GM12874 (cell line): ENCODE data around the gene CACNA1C.

Source experiments
- TF ChIP-seq, protein P1 (sequence below): IDR thresholded peaks from 2 replicates; pipeline ENCODE4 v1.5.1; 2011; ENCODE audit warnings: low read depth, mild to moderate bottlenecking, control low read depth, low read length, moderate library complexity; ENCODE audit not compliant: insufficient read depth

Gene CACNA1C

GRCh38 chr12:2373307-2373706 lies 320.5 kb downstream of the CACNA1C start:
- TF ChIP-seq, protein P1, sequence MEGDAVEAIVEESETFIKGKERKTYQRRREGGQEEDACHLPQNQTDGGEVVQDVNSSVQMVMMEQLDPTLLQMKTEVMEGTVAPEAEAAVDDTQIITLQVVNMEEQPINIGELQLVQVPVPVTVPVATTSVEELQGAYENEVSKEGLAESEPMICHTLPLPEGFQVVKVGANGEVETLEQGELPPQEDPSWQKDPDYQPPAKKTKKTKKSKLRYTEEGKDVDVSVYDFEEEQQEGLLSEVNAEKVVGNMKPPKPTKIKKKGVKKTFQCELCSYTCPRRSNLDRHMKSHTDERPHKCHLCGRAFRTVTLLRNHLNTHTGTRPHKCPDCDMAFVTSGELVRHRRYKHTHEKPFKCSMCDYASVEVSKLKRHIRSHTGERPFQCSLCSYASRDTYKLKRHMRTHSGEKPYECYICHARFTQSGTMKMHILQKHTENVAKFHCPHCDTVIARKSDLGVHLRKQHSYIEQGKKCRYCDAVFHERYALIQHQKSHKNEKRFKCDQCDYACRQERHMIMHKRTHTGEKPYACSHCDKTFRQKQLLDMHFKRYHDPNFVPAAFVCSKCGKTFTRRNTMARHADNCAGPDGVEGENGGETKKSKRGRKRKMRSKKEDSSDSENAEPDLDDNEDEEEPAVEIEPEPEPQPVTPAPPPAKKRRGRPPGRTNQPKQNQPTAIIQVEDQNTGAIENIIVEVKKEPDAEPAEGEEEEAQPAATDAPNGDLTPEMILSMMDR: no peak

DNA sequence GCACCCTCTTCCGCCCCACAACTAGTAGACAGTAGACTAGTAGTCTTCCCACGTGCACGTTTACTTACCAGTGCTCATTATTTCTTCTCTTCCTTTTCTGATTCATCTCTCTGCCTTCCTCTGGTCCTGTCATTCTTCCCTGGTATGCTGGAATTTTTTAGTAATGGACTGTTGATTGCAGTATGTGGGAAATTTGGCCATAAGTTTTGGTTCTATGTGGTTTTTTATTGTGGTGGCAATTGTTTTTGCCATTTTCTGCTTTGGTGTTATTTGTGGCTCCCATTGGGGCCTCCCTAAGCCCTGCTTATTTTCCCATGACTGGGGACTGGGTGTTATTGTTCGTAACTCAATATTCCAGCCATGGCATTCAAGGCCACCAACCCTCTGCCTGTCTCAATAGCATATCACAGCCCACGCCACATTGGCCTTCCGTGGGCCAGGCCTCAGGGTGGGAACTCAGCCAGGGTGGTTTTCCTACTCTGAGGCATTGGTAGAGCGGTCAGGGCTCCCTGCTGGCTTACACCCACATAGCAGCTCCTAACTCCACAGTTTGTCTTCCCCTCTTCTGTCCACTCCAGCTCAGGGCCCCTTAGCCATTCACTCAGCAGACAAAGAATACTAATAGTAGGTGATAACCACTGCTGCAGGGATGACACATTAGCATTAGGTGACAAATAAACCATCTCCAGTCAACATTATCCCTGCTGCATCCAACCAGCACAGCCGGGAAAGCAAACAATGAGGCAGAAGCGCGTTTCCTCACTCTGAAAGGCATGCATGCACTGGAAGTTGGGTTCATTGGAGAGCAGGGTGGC lies 321.5 kb downstream of the CACNA1C start:
- TF ChIP-seq, protein P1: no peak

GRCh38 chr12:2375871-2376270 lies 323.1 kb downstream of the CACNA1C start:
- TF ChIP-seq, protein P1: no peak

GRCh38 chr12:2376908-2377657 lies 324.3 kb downstream of the CACNA1C start:
- TF ChIP-seq, protein P1: no peak

- TF ChIP-seq, protein P1: no peak
Observed at GRCh38 chr12:2378835-2379330, 326.1 kb downstream of the CACNA1C start.

DNA sequence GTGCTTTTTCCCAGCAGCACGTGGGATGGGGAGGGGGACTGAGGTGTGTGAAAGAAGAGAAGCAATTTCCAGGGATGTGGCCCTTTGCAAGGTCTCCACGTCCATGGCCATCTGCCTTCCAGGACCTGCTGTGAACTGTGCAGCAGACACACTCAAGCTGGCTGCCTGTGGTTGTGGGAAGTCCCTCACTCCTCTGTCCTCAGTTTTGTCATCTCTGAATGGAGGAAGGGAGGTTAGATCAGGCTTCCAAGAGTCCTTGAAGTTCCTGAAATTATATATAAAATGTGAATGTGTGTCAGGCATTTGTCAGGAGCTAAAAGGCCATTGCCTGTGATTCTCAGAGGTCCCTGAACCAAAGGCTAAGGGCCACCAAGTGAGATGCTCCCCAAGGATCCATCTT lies 328.2 kb downstream of the CACNA1C start:
- TF ChIP-seq, protein P1: no peak

DNA sequence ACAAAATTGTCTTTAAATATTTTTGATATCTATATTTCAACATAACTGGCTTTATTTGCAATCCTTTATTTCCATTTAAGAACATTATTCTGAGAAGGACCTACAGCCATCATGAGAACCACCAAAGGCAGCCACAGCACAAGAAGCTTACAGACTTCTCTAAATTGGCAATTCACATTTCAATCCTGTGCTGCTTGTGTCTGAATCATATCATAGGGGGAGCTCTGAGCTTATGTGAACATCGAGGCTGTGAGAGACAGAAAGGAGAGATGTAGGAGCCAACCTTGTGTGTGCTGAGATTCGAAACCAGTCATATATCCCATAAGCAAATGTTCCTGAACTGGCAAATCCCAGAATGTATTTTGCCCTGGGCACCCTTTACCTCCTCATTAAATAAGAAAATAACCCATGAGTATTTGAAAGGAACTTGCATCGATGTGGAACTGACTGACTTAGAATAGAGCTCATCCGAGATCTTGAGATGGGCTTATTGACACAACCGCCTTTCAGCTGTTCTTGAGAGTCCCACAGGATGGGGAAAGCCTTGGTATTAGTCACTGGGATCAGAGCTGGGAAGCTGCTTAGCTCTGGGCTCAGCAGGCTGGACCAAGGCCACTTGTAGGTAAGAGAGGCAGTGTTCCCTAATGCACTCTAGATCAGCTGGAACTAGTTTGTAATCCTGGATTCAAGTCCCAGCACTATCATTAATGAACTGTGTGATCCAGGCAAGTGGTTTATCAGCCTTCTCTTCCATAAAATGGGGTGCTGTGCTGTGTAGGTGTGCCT lies 329.8 kb downstream of the CACNA1C start:
- TF ChIP-seq, protein P1: no peak
